Peyer's patch (tissue), 4 donors: Measurements from ENCODE around the gene BTD. TPM values are rescaled to one million over a fixed set of nuclear protein-coding genes. Genes with fewer than 3 reads are reported as not detected.

Source experiments
- DNase-seq, 3 donors: peaks; one replicate each; pipeline ENCODE4 v3.0.0-alpha.2; 2017 to 2019
- H3K27ac ChIP-seq, 4 donors: fragments of 200-600 bp; sonication (generic); one replicate each; pipeline ENCODE4 v1.5.1; 2016 to 2019
- H3K27me3 ChIP-seq, 2 donors: fragments of 200-600 bp; sonication (generic); one replicate each; pipeline ENCODE4 v1.5.1; 2019
- H3K36me3 ChIP-seq, 3 donors: fragments of 200-600 bp; sonication (generic); one replicate each; pipeline ENCODE4 v1.5.1; 2016 to 2019
- H3K4me1 ChIP-seq, 4 donors: fragments of 200-600 bp; sonication (generic); one replicate each; pipeline ENCODE4 v1.5.1; 2016 to 2019
- H3K4me3 ChIP-seq, 4 donors: fragments of 200-600 bp; sonication (generic); 1 replicate in 3 of 4; 2 replicates in 1 of 4; pipeline ENCODE4 v1.5.1; 2016 to 2019; ENCODE audit warnings: mild to moderate bottlenecking in 1 of 4
- H3K9me3 ChIP-seq, 4 donors: fragments of 200-600 bp; sonication (generic); one replicate each; pipeline ENCODE4 v1.5.1; 2016 to 2019; ENCODE audit warnings: mild to moderate bottlenecking in 1 of 4
- POLR2A ChIP-seq, 2 donors: fragments of 450-650 bp; IDR thresholded peaks; one replicate each; pipeline ENCODE4 v1.5.1; 2017; ENCODE audit warnings: antibody characterized with exemption in 2 of 2, mild to moderate bottlenecking in 2 of 2, moderate library complexity in 2 of 2
- total RNA-seq, 4 donors: library from RNA; depleted of rRNA; stranded (reverse); fragments of >200 nt; gene quantifications; one replicate each; pipeline ENCODE4 v1.1.0, GENCODE V29; 2016
- TF ChIP-seq, protein P1 (sequence below), 6 experiments: fragments of 450-650 bp in 4 of 6; fragments of 200-600 bp in 2 of 6; sonication (generic) in 1 of 6; IDR thresholded peaks; one replicate each; pipeline ENCODE4 v1.5.1; 2017 to 2019; ENCODE audit warnings: antibody characterized with exemption in 6 of 6, mild to moderate bottlenecking in 3 of 6, moderate library complexity in 1 of 6

The BTD gene, protein sequence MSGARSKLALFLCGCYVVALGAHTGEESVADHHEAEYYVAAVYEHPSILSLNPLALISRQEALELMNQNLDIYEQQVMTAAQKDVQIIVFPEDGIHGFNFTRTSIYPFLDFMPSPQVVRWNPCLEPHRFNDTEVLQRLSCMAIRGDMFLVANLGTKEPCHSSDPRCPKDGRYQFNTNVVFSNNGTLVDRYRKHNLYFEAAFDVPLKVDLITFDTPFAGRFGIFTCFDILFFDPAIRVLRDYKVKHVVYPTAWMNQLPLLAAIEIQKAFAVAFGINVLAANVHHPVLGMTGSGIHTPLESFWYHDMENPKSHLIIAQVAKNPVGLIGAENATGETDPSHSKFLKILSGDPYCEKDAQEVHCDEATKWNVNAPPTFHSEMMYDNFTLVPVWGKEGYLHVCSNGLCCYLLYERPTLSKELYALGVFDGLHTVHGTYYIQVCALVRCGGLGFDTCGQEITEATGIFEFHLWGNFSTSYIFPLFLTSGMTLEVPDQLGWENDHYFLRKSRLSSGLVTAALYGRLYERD
- 10 to 100 TPM in 3 of 4 donors, 1 to 10 TPM in 1; 9.1 to 88.4 (median 59.9) TPM for total RNA-seq

DNA sequence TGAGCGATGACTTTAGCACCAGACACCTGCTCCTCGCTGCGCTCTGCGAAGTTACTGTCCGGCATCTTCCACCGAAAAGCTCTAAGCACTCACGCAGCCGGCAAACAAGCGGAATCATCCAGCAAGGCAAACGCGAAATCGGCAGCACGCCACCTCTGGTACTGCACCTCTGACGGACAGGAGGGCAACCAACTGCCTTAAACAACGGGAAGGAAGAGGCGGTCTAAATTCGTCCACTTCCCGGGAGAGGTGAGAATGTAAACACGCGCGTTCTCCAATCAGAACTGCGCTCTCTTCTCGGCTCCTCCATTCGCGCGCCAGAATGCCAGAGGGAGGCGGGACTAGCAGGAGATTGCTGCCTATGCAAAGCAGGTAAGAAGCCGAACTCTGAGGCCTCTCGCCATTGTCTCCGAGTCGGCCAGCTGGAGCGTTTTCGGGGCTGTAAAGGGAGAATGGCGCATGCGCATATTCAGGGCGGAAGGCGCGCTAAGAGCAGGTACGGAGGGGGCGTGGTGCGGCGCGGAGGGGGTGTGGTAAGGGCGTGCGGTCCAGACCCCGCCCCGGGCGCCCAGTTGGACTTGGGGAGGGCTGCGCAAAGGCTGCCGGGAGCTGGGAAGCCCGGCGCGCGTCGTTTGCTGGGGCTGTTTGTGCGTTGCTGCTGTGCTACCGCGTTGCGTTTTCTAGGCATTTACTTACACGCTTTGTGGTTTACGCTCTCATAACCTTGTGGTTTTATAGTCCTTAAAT lies at the start of gene BTD, which contains the start of gene HACL1:
TSS of gene BTD (plus strand) at position 347 of the 747 bp plus-strand sequence. CDS start 33,695 bp downstream, outside the sequence.
TSS of gene HACL1 (minus strand) at position 171 of the 747 bp plus-strand sequence. CDS start at position 65, 106 bp downstream.
- Histone ChIP-seq H3K9me3 (no peaks in the 10 kb centered on the region), H3K36me3 (peaks cover 0 to 37% (median 0%) of the 10 kb centered on the region in 3 donors), H3K27me3 (no peaks in the 10 kb centered on the region), H3K27ac (peak within 1 kb of the TSS; percentile 79 to 96 (median 88)), H3K4me3 (peak within 1 kb of the TSS; percentile 64 to 98 (median 79)), H3K4me1 (peaks cover 0 to 26% (median 4%) of the 10 kb centered on the region in 4 donors)
- peak; percentile 96 to 99 (median 99) for DNase-seq
- TF ChIP-seq, protein P1, sequence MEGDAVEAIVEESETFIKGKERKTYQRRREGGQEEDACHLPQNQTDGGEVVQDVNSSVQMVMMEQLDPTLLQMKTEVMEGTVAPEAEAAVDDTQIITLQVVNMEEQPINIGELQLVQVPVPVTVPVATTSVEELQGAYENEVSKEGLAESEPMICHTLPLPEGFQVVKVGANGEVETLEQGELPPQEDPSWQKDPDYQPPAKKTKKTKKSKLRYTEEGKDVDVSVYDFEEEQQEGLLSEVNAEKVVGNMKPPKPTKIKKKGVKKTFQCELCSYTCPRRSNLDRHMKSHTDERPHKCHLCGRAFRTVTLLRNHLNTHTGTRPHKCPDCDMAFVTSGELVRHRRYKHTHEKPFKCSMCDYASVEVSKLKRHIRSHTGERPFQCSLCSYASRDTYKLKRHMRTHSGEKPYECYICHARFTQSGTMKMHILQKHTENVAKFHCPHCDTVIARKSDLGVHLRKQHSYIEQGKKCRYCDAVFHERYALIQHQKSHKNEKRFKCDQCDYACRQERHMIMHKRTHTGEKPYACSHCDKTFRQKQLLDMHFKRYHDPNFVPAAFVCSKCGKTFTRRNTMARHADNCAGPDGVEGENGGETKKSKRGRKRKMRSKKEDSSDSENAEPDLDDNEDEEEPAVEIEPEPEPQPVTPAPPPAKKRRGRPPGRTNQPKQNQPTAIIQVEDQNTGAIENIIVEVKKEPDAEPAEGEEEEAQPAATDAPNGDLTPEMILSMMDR (IDR thresholded peaks at IDR 0.05) = peak in 5 of 6 experiments; percentile 8 to 56 (median 36)
- TF ChIP-seq POLR2A (IDR thresholded peaks at IDR 0.05) = peak; percentile 76 to 83

- no peaks in the 10 kb centered on the region for H3K4me1 ChIP-seq
- no peaks in the 10 kb centered on the region for H3K9me3 ChIP-seq
- DNase-seq = no peak
- no peak for TF ChIP-seq POLR2A (IDR thresholded peaks at IDR 0.05)
- TF ChIP-seq, protein P1 (IDR thresholded peaks at IDR 0.05) = no peak
- no peaks in the 10 kb centered on the region for H3K36me3 ChIP-seq
- H3K27ac ChIP-seq = no peak overlapping the region
- H3K27me3 ChIP-seq = no peaks in the 10 kb centered on the region
- no peak overlapping the region for H3K4me3 ChIP-seq
These were observed 49.6 kb upstream of the BTD start for GRCh38 chr3:15551902-15552301.

DNA sequence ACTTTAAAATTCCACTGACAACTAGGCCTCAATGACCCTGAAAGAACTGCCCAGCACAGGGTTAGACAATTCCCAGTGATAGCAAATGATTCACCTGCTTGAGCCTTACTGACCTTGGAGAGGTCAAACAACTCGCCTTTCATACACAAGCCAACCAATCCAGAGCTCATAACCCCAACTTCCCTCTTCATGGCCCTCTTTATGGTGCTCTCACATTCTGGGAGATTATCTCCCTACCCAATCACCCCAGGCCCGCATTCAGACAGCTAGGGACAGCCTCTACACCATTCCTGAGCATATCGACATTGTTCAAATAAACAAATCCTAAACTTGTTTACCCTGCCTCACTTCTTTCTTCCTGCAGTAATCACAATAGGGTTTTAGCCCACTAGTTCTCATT lies 47.8 kb upstream of the BTD start:
- H3K27me3 ChIP-seq = no peaks in the 10 kb centered on the region
- H3K36me3 ChIP-seq = no peaks in the 10 kb centered on the region
- H3K27ac ChIP-seq = no peak overlapping the region
- DNase-seq = no peak
- no peaks in the 10 kb centered on the region for H3K4me1 ChIP-seq
- TF ChIP-seq, protein P1 (IDR thresholded peaks at IDR 0.05) = no peak
- TF ChIP-seq POLR2A (IDR thresholded peaks at IDR 0.05) = no peak
- H3K4me3 ChIP-seq = no peak overlapping the region
- no peaks in the 10 kb centered on the region for H3K9me3 ChIP-seq

DNA sequence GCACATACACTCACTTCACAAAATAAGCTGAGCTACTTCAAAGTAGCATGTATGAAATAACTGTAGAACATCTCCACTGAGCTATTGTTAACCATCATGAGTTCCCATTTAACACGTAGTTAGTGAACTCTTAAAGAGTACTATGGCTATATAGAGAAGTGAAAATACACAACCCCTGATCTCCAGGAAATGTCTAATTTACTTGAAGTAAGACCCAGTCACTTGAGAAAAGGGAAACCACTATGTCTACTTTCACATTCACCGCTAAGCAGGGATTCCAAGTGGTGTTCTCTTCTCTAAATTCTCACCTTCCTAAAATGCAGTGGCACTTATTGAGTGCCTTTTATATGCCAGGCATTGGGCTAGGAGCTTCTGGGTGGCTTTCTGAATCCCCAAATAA lies 45.0 kb upstream of the BTD start:
- no peak overlapping the region for H3K4me3 ChIP-seq
- peak overlapping the region in 1 of 4 donors; percentile 50 for H3K27ac ChIP-seq
- no peaks in the 10 kb centered on the region for H3K4me1 ChIP-seq
- no peak for DNase-seq
- TF ChIP-seq, protein P1 (IDR thresholded peaks at IDR 0.05) = no peak
- no peak for TF ChIP-seq POLR2A (IDR thresholded peaks at IDR 0.05)
- no peaks in the 10 kb centered on the region for H3K9me3 ChIP-seq
- H3K36me3 ChIP-seq = peaks cover 0 to 9% (median 0%) of the 10 kb centered on the region in 3 donors
- H3K27me3 ChIP-seq = no peaks in the 10 kb centered on the region

GRCh38 chr3:15557511-15557946 lies 44.0 kb upstream of the BTD start:
- H3K27ac ChIP-seq = no peak overlapping the region
- H3K27me3 ChIP-seq = no peaks in the 10 kb centered on the region
- no peak overlapping the region for H3K4me3 ChIP-seq
- peak in 2 of 3 donors; percentile 76 to 86 for DNase-seq
- peaks cover 0 to 18% (median 0%) of the 10 kb centered on the region in 3 donors for H3K36me3 ChIP-seq
- TF ChIP-seq POLR2A (IDR thresholded peaks at IDR 0.05) = no peak
- TF ChIP-seq, protein P1 (IDR thresholded peaks at IDR 0.05) = peak; percentile 36 to 82 (median 66)
- H3K4me1 ChIP-seq = no peaks in the 10 kb centered on the region
- no peaks in the 10 kb centered on the region for H3K9me3 ChIP-seq
